ENCODE results near the gene MAP10.

MAP10 gene

DNA sequence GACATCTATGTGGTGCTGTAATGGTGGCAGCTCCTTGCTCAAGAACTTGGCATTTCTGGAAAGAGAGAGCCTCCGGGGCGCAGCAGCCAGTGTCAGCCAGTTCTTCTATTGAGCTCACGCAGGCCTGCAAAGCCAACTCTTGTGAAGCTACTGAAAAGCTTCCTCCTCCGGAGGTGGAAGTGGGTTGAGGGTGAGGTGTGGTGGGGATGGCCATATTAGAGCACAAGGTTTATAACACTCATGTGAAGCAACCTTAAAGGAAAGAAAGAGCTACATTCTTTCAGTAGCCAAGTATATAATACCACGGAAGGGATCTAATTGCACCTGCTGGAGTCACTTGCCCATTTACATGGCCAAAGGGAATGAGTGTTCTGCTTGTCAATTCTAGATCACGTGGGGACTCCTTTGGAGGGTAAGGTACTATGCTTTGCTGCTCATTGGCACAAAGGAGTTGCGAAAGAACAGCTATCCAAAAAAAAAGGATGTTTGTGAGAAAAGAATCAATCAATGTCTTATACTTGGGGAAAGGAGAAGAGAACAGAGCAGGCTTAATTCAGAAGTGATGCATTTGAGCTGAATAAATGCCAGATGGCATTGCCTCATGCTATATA lies 18.3 kb upstream of the MAP10 start:
- no peak for DNase-seq (ENCODE audit: extremely low spot score)
- CTCF ChIA-PET, result interaction anchor here (0.7 kb wide), 1 partner anchor 56 kb away, joined by 3 read pairs; no protein-coding TSS in a partner anchor
- TF ChIP-seq FOXK2 (IDR thresholded peaks at IDR 0.05), result no peak
- TF ChIP-seq SUZ12 (IDR thresholded peaks at IDR 0.05), result no peak
- no peak for TF ChIP-seq SP1 (IDR thresholded peaks at IDR 0.05)
- no peak for TF ChIP-seq NFRKB (IDR thresholded peaks at IDR 0.05)
- TF ChIP-seq FOXM1 (IDR thresholded peaks at IDR 0.05; ENCODE audit: borderline replicate concordance), result no peak
- TF ChIP-seq ZNF384 (IDR thresholded peaks at IDR 0.05), result no peak
- TF ChIP-seq LEF1 (IDR thresholded peaks at IDR 0.05; ENCODE audit: borderline replicate concordance), result no peak
- POLR2A ChIA-PET, result no interaction called here

DNA sequence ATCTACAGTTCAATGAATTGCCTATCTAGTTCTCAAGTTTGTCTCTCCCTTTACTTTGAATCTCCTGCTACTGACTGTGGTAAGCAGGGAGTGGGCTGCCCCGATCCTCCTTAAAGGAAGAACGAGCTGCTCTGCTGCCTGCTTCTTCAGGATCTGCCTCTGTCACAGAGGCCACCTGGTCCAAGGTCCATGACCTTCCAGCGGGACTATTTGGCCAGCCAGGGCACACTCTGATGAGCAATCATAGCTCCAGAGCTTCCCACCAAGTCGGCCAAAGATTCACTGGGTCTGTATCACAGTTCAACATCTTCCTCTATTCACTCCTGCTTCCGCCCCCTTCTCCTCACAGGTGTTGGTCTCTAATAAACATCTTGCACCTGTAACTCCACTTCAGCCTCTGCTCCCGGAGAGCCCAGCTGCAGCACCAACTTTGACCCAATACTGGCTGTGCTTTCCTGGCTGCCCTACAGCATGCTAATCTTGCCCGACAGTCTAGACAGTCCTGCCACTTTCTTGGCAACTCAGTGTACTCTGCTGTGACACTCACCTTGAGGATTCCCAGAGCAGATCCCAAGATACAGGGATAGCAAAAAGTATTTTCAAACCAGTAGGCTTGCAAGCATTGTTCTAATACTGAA lies 16.9 kb upstream of the MAP10 start:
- DNase-seq (ENCODE audit: extremely low spot score), result no peak
- ChIA-PET POLR2A (no interaction called here), CTCF (no interaction called here)
- TF ChIP-seq FOXA1 (IDR thresholded peaks at IDR 0.05) (no peak), CTBP1 (IDR thresholded peaks at IDR 0.05; ENCODE audit: borderline replicate concordance) (no peak), FOXM1 (IDR thresholded peaks at IDR 0.05; ENCODE audit: borderline replicate concordance) (no peak)

DNA sequence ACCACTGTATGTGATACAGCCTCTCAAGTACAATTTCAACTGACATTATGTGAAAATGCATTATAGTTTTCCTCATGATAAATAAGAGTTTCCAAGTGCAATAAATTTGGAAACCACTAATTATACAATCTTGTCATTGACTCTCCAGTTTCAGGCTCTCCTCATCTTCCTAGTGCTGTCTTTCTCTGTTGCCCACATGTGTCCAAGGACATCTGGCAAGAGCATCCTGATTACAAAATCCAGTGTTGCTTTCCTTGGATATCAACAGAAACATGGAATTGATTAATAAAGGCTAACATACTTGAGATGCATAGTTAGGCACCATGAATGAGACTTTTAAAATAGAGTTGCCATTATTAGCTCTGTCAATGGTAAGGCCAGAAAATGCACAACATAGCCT lies 15.6 kb upstream of the MAP10 start:
- no peak for DNase-seq (ENCODE audit: extremely low spot score)
- ChIA-PET CTCF (no interaction called here), POLR2A (no interaction called here)
- TF ChIP-seq FOXK2 (IDR thresholded peaks at IDR 0.05) (no peak), TARDBP (IDR thresholded peaks at IDR 0.05) (no peak), HDGF (IDR thresholded peaks at IDR 0.05; ENCODE audit: borderline replicate concordance) (no peak), ZNF384 (IDR thresholded peaks at IDR 0.05) (no peak), L3MBTL2 (conservative IDR thresholded peaks at IDR 0.05) (no peak), SUZ12 (IDR thresholded peaks at IDR 0.05) (no peak), BHLHE40 (IDR thresholded peaks at IDR 0.05; ENCODE audit: borderline replicate concordance) (no peak), ELF4 (IDR thresholded peaks at IDR 0.05) (no peak), FOXA1 (IDR thresholded peaks at IDR 0.05) (no peak)

DNA sequence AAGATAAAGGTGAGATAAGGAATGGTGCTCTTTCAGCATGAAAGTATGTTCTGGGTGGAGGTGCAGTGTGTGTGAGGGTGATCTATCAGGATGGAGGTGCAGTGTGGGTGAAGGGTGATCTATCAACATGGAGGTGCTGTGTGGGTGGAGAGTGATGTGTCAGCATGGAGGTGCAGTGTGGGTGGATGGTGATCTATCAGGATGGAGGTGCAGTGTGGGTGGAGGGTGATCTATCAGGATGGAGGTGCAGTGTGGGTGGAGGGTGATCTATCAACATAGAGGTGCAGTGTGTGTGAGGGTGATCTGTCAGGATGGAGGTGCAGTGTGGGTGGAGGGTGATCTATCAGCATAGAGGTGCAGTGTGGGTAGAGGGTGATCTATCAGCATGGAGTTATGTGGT lies 12.3 kb upstream of the MAP10 start:
- CTCF ChIA-PET, result interaction anchor here (0.6 to 0.7 kb wide), 2 partner anchors 423 to 1432 kb away, joined by 4 to 5 read pairs; no protein-coding TSS in a partner anchor
- DNase-seq (ENCODE audit: extremely low spot score), result no peak
- no peak for TF ChIP-seq PKNOX1 (IDR thresholded peaks at IDR 0.05)
- no peak for TF ChIP-seq LEF1 (IDR thresholded peaks at IDR 0.05; ENCODE audit: borderline replicate concordance)
- no peak for TF ChIP-seq TARDBP (IDR thresholded peaks at IDR 0.05)
- TF ChIP-seq FOXM1 (IDR thresholded peaks at IDR 0.05; ENCODE audit: borderline replicate concordance), result no peak
- no peak for TF ChIP-seq ELF4 (IDR thresholded peaks at IDR 0.05)
- no peak for TF ChIP-seq SUZ12 (IDR thresholded peaks at IDR 0.05)
- TF ChIP-seq CTBP1 (IDR thresholded peaks at IDR 0.05; ENCODE audit: borderline replicate concordance), result no peak
- TF ChIP-seq SP1 (IDR thresholded peaks at IDR 0.05), result no peak
- TF ChIP-seq FOXK2 (IDR thresholded peaks at IDR 0.05), result no peak
- POLR2A ChIA-PET, result no interaction called here

DNA sequence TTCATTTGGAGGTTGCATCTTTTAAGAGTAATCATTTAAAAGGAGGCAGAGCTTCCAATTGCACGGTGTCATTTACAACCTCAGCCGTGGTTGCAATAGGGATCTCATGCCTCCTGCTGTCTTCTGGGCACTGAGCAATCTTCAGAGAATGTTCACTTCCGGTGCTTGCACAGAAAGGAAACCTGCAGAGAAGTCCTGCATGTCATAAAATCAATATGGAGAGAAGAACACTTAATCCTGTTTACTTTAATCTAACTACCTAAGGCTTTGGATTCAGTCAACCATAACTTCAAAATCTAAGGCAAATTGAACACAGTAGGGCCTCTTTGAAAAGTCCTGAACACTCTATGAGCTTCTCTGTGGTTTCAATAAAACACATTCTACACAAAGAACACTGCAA lies 11.3 kb upstream of the MAP10 start:
- CTCF ChIA-PET, result interaction anchor here (1.0 kb wide), 1 partner anchor 10 kb away, joined by 3 read pairs; no protein-coding TSS in a partner anchor
- TF ChIP-seq FOXM1 (IDR thresholded peaks at IDR 0.05; ENCODE audit: borderline replicate concordance) (no peak), PKNOX1 (IDR thresholded peaks at IDR 0.05) (peak; percentile 34; the same call in 1 of the 2 replicates), FOXK2 (IDR thresholded peaks at IDR 0.05) (no peak), BHLHE40 (IDR thresholded peaks at IDR 0.05; ENCODE audit: borderline replicate concordance) (no peak), TARDBP (IDR thresholded peaks at IDR 0.05) (no peak), CTBP1 (IDR thresholded peaks at IDR 0.05; ENCODE audit: borderline replicate concordance) (peak; percentile 41; the same call in 1 of the 2 replicates)
- DNase-seq (ENCODE audit: extremely low spot score), result peak; percentile 66
- POLR2A ChIA-PET, result no interaction called here

DNA sequence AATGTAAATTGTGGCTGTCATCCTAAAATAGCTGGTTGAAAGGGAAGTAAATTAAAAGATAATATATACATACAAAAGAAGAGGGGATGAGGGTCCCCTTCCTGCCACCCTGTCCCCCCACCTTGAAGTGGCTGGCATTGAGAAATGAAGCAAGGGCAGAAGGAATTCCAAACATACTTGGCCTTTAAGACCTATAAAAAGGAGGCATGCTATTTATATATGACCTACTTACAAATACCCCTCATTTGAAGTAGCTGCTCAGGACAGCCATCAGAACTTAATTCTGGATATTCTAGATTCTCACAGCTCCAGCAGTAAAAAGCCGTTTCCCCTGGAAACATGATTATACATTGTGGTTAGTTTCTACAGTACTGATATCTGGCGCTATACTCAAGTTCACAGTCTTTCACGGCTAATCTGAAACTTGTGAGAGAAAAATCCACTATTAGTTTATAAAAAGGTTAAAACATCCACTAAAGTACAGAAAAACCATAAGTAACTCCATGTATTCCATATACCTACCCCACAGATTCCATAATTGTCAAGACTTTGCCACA lies 9.6 kb upstream of the MAP10 start:
- TF ChIP-seq BHLHE40 (IDR thresholded peaks at IDR 0.05; ENCODE audit: borderline replicate concordance) (no peak), LEF1 (IDR thresholded peaks at IDR 0.05; ENCODE audit: borderline replicate concordance) (no peak), FOXM1 (IDR thresholded peaks at IDR 0.05; ENCODE audit: borderline replicate concordance) (no peak), CTBP1 (IDR thresholded peaks at IDR 0.05; ENCODE audit: borderline replicate concordance) (no peak), ZNF384 (IDR thresholded peaks at IDR 0.05) (no peak), PKNOX1 (IDR thresholded peaks at IDR 0.05) (no peak), TARDBP (IDR thresholded peaks at IDR 0.05) (no peak), FOXK2 (IDR thresholded peaks at IDR 0.05) (no peak), HDGF (IDR thresholded peaks at IDR 0.05; ENCODE audit: borderline replicate concordance) (no peak), NFRKB (IDR thresholded peaks at IDR 0.05) (no peak), ARNT (IDR thresholded peaks at IDR 0.05) (no peak), ELF4 (IDR thresholded peaks at IDR 0.05) (no peak), SUZ12 (IDR thresholded peaks at IDR 0.05) (no peak), SP1 (IDR thresholded peaks at IDR 0.05) (no peak), L3MBTL2 (conservative IDR thresholded peaks at IDR 0.05) (no peak)
- no peak for DNase-seq (ENCODE audit: extremely low spot score)
- CTCF ChIA-PET, result no interaction called here
- POLR2A ChIA-PET, result no interaction called here
